ENCODE data around the gene ZNF524. TPM values are rescaled to one million over a fixed set of nuclear protein-coding genes. Genes with fewer than 3 reads are reported as not detected.

The ZNF524 gene
- total RNA-seq, 2 experiments from 2014 or later: 10.8 to 11.5 TPM

DNA sequence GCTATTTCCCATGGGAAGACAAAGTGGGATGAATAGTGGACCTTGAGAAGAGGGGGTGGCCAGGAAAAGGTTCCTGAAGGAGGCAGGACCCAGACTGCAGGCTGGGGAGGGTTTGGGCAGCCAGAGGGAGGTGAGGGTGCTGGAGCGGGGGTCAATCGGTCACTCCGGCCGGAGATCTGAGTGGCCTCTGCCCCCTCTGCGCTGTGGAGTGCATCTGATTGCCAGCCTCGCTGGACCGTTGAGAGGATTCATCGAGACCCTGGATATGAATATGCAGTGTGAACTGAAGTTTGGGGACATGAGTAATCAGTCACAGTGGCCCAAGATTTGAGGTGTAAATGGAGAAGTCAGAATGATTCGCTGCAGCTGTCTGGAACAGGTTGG is 35.2 kb downstream of the ZNF524 start:
- Mint-ChIP-seq H3K4me3 (peak overlapping the region; percentile 100), H3K27ac (peak overlapping the region; percentile 100), H3K9me3 (peaks cover 6% of the 10 kb centered on the region), H3K4me1 (peaks cover 53% of the 10 kb centered on the region), H3K27me3 (no peaks in the 10 kb centered on the region), H3K36me3 (peaks cover 38% of the 10 kb centered on the region)
- DNase-seq: no peak

- peak overlapping the region; percentile 100 for H3K4me3 Mint-ChIP-seq
- DNase-seq: no peak
- H3K27ac Mint-ChIP-seq: peak overlapping the region; percentile 100
- H3K27me3 Mint-ChIP-seq: no peaks in the 10 kb centered on the region
- H3K9me3 Mint-ChIP-seq: peaks cover 6% of the 10 kb centered on the region
- H3K36me3 Mint-ChIP-seq: peaks cover 41% of the 10 kb centered on the region
- peaks cover 57% of the 10 kb centered on the region for H3K4me1 Mint-ChIP-seq
These were observed 35.9 kb downstream of the ZNF524 start for GRCh38 chr19:55635856-55636440.

GRCh38 chr19:55636723-55637122 is 36.6 kb downstream of the ZNF524 start:
- Mint-ChIP-seq H3K27ac (peak overlapping the region; percentile 100), H3K36me3 (peaks cover 43% of the 10 kb centered on the region), H3K4me1 (peaks cover 54% of the 10 kb centered on the region), H3K4me3 (peak overlapping the region; percentile 100), H3K27me3 (peaks cover 5% of the 10 kb centered on the region), H3K9me3 (peaks cover 6% of the 10 kb centered on the region)
- DNase-seq: no peak

DNA sequence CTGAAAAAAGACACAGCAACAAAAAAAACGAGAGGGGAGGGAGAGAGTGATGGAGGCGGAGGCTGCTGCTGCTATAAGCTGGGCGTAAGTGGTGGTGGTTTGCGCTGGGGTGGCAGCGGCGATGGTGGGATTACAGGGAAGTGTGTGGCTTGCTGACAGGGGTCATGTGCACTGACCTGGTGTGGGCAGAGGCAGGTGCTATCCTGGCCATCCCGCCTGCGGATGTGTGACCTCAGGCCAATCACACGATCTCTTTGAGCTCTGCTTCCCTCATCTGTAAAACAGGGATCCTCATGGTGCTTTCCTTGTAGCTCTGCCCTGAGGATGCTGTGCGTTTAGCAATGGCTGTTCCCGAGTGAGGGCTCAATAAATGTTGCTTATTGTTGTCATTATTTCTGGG is 37.4 kb downstream of the ZNF524 start:
- peaks cover 6% of the 10 kb centered on the region for H3K27me3 Mint-ChIP-seq
- H3K9me3 Mint-ChIP-seq: peaks cover 6% of the 10 kb centered on the region
- H3K4me3 Mint-ChIP-seq: peak overlapping the region; percentile 30
- DNase-seq: no peak
- H3K36me3 Mint-ChIP-seq: peaks cover 47% of the 10 kb centered on the region
- H3K4me1 Mint-ChIP-seq: peaks cover 50% of the 10 kb centered on the region
- H3K27ac Mint-ChIP-seq: peak overlapping the region; percentile 71

- H3K4me1 Mint-ChIP-seq: peaks cover 53% of the 10 kb centered on the region
- H3K36me3 Mint-ChIP-seq: peaks cover 55% of the 10 kb centered on the region
- H3K9me3 Mint-ChIP-seq: peaks cover 6% of the 10 kb centered on the region
- peaks cover 6% of the 10 kb centered on the region for H3K27me3 Mint-ChIP-seq
- H3K4me3 Mint-ChIP-seq: peak overlapping the region; percentile 61
- H3K27ac Mint-ChIP-seq: peak overlapping the region; percentile 94
- DNase-seq: peak; percentile 70
These were observed 38.8 kb downstream of the ZNF524 start for GRCh38 chr19:55638864-55639359.

DNA sequence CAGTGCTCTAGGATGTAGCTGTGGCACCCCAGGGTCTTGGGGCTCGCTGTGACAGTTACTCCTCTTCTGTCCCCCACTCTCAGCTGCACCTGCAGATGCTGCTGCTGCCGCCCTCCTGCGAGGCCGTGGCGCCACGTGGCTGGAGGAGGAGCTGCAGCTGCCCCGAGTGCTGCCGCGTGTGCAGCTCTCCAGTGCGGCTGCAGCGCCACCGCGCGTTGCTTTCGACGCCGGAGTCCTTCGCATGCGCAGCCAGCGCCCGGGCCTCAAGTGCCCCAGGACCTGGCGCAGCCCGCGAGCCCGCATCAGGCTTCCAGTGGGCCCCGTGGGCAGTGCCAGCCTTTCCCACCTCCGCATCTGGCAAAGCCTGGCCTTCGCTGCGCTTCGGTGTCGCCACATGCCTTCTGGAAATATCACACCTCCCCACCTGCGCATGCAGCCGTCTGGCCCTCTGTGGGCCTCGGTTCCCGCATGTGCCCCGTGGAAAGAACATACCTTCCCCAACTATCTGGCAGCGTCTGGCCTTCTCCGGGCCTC is 40.0 kb downstream of the ZNF524 start:
- Mint-ChIP-seq H3K9me3 (peaks cover 6% of the 10 kb centered on the region), H3K27me3 (peaks cover 6% of the 10 kb centered on the region), H3K4me1 (peaks cover 53% of the 10 kb centered on the region), H3K4me3 (peak overlapping the region; percentile 89), H3K27ac (peak overlapping the region; percentile 94), H3K36me3 (peaks cover 61% of the 10 kb centered on the region)
- DNase-seq: peak; percentile 80

- Mint-ChIP-seq H3K4me1 (peaks cover 56% of the 10 kb centered on the region), H3K36me3 (peaks cover 62% of the 10 kb centered on the region), H3K27me3 (peaks cover 6% of the 10 kb centered on the region), H3K9me3 (peaks cover 6% of the 10 kb centered on the region), H3K4me3 (peak within 1 kb of the TSS; percentile 89), H3K27ac (peak within 1 kb of the TSS; percentile 94)
- DNase-seq: peak; percentile 82
These were observed 40.7 kb downstream of the ZNF524 start, which contains the start of gene ZNF580 for GRCh38 chr19:55640577-55641425. Gene ZNF580, plus strand, starts transcription at chr19:55641002. Its CDS starts 1,507 bp downstream, at chr19:55642509.

DNA sequence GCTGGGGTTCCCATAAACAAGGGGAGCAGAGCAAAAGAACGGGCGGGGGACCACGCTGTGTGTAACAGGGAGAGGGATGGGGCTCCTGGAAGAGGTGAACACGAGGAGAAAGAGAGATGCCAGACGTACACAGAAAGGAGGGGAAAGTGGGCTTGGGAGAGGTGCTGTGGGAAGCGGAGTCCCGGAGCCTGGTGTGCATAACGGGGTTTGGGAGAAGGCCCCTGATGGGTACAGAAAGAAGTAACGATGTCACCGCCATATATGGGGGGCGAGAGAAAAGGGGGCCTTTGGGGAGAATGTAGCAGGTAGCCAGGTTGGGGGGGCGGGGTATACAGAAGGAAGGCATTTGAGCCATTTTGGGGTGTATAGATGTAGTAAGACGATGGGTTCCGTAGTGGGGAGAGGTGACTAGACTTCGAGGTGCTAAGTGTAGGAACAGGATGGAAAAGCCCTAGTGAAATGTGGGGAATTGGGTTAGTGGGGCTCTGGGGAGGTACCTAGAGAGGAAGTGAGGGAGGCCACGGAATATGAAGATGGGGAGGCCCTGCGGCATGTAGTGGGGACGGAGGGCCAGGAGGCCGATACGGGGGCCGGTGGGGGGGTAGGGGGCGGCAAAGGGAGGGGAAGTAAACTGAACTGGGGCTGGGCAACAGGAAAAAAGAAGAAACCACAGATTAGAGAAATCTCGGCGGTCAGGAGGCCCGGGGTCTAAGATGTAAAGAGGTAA is 41.5 kb downstream of the ZNF524 start:
- Mint-ChIP-seq H3K4me1 (peaks cover 48% of the 10 kb centered on the region), H3K9me3 (peaks cover 6% of the 10 kb centered on the region), H3K4me3 (peak overlapping the region; percentile 89)

DNA sequence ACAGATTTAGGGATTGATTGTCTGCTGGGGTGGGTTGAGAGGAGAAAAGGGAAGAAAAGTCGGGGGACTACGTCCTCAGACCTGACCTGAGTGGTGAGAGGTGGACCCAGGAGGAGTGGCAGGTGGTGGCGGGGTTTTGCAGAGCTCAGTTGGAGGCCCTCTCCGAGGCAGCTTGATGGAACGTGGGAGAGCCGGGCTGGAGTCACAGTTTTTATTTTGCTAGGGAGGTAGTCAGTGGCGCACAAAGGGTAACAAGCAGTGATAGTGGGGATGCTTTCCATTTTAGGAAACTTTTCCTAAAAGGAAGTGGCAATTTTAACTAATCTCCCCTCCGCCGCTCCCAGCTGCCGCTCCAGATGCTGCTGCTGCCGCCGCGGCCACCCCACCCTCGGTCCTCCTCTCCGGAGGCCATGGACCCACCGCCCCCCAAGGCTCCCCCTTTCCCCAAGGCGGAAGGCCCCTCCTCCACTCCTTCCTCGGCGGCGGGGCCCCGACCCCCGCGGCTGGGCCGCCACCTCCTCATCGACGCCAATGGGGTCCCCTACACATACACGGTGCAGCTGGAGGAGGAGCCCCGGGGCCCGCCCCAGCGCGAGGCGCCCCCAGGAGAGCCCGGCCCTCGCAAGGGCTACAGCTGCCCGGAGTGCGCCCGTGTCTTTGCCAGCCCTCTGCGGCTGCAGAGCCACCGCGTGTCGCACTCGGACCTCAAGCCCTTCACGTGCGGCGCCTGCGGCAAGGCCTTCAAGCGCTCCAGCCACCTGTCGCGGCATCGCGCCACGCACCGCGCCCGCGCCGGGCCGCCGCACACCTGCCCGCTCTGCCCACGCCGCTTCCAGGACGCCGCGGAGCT is 42.3 kb downstream of the ZNF524 start:
- peak; percentile 55 for DNase-seq
- H3K36me3 Mint-ChIP-seq: peaks cover 62% of the 10 kb centered on the region
- H3K27ac Mint-ChIP-seq: peak overlapping the region; percentile 98
- H3K9me3 Mint-ChIP-seq: peaks cover 6% of the 10 kb centered on the region
- H3K27me3 Mint-ChIP-seq: peaks cover 6% of the 10 kb centered on the region
- peaks cover 47% of the 10 kb centered on the region for H3K4me1 Mint-ChIP-seq
- H3K4me3 Mint-ChIP-seq: peak overlapping the region; percentile 89

More for the DNA sequence above, 41.5 kb downstream of the ZNF524 start:
- H3K27ac Mint-ChIP-seq: peak overlapping the region; percentile 90
- DNase-seq: peak; percentile 36
- H3K36me3 Mint-ChIP-seq: peaks cover 56% of the 10 kb centered on the region
- peaks cover 6% of the 10 kb centered on the region for H3K27me3 Mint-ChIP-seq

- Mint-ChIP-seq H3K27me3 (peaks cover 6% of the 10 kb centered on the region), H3K27ac (peak within 1 kb of the TSS; percentile 98), H3K4me3 (peak within 1 kb of the TSS; percentile 89), H3K36me3 (peaks cover 54% of the 10 kb centered on the region), H3K9me3 (peaks cover 3% of the 10 kb centered on the region), H3K4me1 (peaks cover 44% of the 10 kb centered on the region)
- DNase-seq: peak; percentile 85
These were observed 43.2 kb downstream of the ZNF524 start, which contains the start of gene ZNF581 for GRCh38 chr19:55643003-55643886. Gene ZNF581, plus strand, starts transcription at chr19:55643649. Its CDS starts 923 bp downstream, at chr19:55644572.

- peak overlapping the region; percentile 89 for H3K4me3 Mint-ChIP-seq
- no peak for DNase-seq
- peak overlapping the region; percentile 98 for H3K27ac Mint-ChIP-seq
- H3K27me3 Mint-ChIP-seq: peaks cover 6% of the 10 kb centered on the region
- H3K36me3 Mint-ChIP-seq: peaks cover 51% of the 10 kb centered on the region
- H3K4me1 Mint-ChIP-seq: peaks cover 46% of the 10 kb centered on the region
- H3K9me3 Mint-ChIP-seq: peaks cover 3% of the 10 kb centered on the region
These were observed 43.7 kb downstream of the ZNF524 start for GRCh38 chr19:55643887-55644176.

DNA sequence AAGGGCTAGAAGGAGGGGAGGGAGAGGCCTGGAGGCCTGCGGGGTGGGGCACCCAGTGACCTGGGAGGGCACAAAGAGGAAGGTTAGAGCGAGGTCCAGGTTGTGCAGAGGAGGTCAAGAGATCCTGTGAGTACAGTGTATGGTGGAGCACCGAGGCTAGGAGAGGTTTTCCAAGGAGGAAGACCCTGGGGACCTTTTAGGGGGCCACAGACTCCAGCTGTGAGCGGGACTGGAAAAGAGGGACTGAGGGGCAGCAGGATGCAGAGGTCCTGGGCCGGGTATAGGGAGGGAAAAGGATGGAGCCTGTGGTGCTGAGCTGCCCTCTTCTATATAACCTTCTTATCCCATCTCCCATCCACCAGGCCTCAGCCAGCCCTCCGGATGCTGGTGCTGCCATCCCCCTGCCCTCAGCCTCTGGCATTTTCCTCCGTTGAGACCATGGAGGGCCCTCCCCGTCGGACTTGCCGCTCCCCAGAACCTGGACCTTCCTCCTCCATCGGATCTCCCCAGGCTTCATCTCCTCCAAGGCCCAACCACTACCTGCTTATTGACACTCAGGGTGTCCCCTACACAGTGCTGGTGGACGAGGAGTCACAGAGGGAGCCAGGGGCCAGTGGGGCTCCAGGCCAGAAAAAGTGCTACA is 44.2 kb downstream of the ZNF524 start:
- H3K27ac Mint-ChIP-seq: peak overlapping the region; percentile 98
- peaks cover 6% of the 10 kb centered on the region for H3K27me3 Mint-ChIP-seq
- DNase-seq: no peak
- H3K4me1 Mint-ChIP-seq: peaks cover 46% of the 10 kb centered on the region
- H3K36me3 Mint-ChIP-seq: peaks cover 47% of the 10 kb centered on the region
- H3K9me3 Mint-ChIP-seq: no peaks in the 10 kb centered on the region
- H3K4me3 Mint-ChIP-seq: peak overlapping the region; percentile 89
